Fibroblast of skin of left biceps (primary cell): ENCODE data around the gene CSNK2B.

ENCODE experiments used
- DNase-seq, 2 experiments: peaks; one replicate each; pipeline ENCODE4 v3.0.0-alpha.2; 2013; ENCODE audit warnings: low read depth in 2 of 2

CSNK2B gene

DNA sequence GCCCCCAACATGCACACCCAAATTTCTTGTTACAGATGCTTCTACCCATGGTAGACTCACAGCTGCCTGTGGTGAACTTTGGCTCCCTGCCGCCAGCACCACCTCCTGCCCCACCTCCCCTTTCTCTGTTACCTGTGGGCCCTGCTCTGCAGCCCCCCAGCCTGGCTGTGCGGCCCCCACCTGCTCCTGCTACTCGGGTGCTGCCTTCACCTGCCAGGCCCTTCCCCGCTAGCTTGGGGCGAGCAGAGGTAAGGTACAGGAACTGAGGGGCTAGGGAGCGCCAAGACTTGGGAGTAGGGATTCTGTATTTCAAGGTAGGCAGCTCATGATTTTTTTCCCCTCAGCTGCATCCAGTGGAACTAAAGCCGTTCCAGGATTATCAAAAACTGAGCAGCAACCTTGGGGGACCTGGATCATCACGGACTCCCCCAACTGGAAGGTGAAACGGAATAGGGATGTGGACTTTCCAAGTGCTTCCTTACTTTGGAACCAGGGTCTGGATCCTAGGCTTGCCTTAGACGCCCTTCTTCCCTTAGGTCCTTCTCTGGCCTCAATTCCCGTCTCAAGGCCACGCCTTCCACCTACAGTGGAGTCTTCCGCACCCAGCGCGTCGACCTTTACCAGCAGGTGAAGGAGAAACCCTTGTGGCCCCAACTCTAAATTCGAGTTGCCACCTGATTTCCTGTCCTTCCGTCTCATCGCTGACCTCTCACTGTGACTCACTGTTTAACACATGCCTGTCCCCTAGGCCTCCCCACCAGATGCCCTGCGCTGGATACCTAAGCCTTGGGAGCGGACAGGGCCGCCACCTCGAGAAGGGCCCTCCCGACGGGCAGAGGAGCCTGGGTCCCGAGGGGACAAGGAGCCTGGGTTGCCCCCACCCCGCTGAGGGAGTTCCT, 28.9 kb upstream of the CSNK2B start:
- no peak for DNase-seq

GRCh38 chr6:31639043-31639442, 26.8 kb upstream of the CSNK2B start:
- DNase-seq = no peak

DNA sequence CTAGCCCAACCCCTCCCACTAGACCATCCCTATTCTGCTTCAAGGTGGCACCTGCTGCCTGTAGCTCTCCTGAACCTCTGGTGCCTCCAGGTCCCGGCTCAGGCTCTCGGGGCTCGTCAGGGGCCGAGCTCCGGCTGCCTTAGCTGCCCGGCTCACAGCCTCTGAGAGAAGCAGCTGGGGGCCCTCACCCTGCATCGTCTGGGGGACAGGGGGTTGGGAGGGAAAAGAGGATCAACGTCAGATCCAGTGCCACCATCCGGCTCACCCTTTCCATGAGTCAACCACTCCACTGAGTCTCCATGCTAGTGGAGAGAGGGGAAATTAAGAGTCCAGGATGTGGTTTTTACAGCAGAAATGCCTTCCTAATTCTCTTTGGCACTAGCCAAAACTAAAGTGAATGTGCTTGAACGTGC, 26.4 kb upstream of the CSNK2B start:
- DNase-seq = no peak

GRCh38 chr6:31640612-31641011, 25.3 kb upstream of the CSNK2B start:
- DNase-seq = no peak

- DNase-seq = no peak
These were observed 24.5 kb upstream of the CSNK2B start for GRCh38 chr6:31641370-31641769.

GRCh38 chr6:31642798-31643570, 22.9 kb upstream of the CSNK2B start:
- DNase-seq = no peak

- DNase-seq = no peak
These were observed 21.9 kb upstream of the CSNK2B start for GRCh38 chr6:31643818-31644454.

GRCh38 chr6:31645325-31645724, 20.6 kb upstream of the CSNK2B start:
- DNase-seq = no peak

GRCh38 chr6:31651602-31652191, 14.2 kb upstream of the CSNK2B start:
- no peak for DNase-seq

GRCh38 chr6:31652925-31653724, 12.8 kb upstream of the CSNK2B start:
- no peak for DNase-seq

GRCh38 chr6:31654574-31655348, 11.1 kb upstream of the CSNK2B start:
- no peak for DNase-seq

DNA sequence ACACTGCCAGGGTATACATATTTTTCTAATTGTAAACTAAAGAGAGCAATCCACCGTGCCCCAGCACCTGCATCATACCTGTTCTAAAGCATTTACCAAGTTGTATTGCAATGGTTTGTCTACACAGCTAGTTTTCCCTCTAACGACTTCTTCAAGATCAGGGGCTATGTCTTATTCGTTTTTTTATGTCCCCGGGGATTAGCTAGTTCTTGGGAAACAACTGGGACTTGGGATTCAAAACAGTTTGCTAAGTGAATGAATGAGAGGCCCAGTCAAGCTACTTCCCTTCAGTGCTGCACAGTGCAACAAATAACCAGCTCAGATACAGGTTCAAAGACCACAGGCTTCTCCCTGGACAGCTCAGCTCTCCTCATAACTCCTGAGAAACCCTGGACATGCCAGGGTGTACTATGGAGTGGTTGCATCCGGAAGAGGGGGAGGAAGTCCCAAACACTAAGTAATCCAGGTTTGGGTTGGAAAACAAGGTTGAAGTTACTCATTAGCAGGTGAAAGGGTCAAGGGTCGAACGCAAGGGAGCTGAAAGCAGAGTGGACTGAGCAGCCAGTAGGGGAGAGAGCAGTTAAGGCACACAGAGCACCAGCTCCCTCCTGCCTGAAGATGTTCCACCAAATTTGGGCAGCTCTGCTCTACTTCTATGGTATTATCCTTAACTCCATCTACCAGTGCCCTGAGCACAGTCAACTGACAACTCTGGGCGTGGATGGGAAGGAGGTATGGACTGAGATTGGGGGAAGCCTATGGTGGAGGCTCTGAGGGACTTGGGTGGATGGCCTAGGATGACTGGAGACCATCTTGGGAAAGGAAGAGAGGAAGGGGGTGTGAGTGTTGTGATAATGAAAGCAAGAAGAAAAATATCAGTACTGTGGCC, 10.3 kb upstream of the CSNK2B start, which contains the start of gene APOM:
APOM (plus strand) TSS at position 546 of the 889 bp plus-strand sequence; CDS start at position 619, 73 bp downstream.
- DNase-seq = no peak

- DNase-seq = no peak
These were observed 8.3 kb upstream of the CSNK2B start for GRCh38 chr6:31657406-31658157.

- no peak for DNase-seq
These were observed 7.7 kb upstream of the CSNK2B start for GRCh38 chr6:31658158-31658688.

DNA sequence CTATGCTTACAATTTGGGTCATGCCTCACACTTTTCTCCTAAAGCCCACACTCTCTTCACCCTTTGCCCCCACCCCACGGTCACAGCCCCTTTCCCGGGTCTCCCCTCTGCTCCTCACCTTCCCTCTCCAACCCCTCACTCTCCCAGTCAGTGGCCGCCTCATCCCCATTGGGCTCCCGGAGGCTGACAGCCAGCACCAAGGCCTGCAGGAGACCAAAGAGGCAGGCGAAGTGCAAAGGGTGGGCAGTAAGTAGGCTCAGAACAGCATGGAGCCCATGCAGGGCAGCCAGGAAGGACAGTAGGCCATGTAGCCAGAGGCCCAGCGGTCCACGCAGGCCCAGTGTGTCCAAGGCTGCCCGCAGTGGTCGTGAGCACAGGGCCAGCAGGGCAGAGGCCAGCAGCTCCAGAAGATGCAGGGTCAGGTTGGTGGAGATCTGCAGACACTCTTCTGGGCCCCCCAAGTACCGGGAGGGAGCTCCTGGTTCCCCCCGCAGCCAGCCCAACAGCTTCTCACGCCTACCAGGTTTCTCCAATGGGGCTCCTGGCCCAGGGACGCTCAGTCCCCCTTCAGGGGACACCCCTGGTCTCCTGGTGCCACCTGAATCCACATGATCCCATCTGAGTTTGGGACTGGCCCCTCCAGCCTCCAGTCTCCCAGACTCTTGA, 6.8 kb upstream of the CSNK2B start:
- no peak for DNase-seq

GRCh38 chr6:31659649-31660380, 6.1 kb upstream of the CSNK2B start:
- no peak for DNase-seq
